ENCODE results near the gene SMARCB1.

Gene SMARCB1

GRCh38 chr22:23841736-23842445 lies 55.1 kb downstream of the SMARCB1 start:
- TF ChIP-seq CTCF (IDR thresholded peaks at IDR 0.05; ENCODE audit: borderline replicate concordance, control extremely low read depth, extremely low read depth, insufficient read depth, missing control alignments), result no peak
- DNase-seq (ENCODE audit: low spot score), result no peak
- in situ Hi-C loops (cut with MboI; ENCODE audit: low sequenced_read_pairs, unreplicated experiment), result loop anchor here (10.0 kb wide), 1 partner anchor 297 kb away; no protein-coding TSS in a partner anchor

DNA sequence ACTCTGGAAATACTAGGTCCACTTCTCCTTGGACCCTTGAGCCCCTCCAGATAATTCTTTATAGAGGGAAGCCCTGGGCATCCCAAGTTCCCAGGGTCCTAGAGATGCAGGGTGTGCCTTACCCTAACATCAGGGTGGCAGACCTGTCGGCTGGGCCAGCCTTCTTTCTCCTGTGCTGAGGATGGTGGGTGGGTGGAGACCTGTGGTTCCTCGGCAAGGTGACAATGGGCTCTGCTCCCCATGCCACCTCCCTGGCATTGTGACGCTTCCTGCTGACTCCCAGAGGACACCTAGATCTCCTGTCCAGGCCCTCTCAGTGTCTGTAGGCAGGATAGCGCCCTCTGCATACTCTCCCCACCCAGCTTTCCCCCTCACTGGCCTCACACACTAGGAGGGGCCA lies 55.8 kb downstream of the SMARCB1 start:
- DNase-seq (ENCODE audit: low spot score), result no peak
- in situ Hi-C loops (cut with MboI; ENCODE audit: low sequenced_read_pairs, unreplicated experiment), result loop anchor here (10.0 kb wide), 1 partner anchor 298 kb away; no protein-coding TSS in a partner anchor
- no peak for TF ChIP-seq CTCF (IDR thresholded peaks at IDR 0.05; ENCODE audit: borderline replicate concordance, control extremely low read depth, extremely low read depth, insufficient read depth, missing control alignments)

DNA sequence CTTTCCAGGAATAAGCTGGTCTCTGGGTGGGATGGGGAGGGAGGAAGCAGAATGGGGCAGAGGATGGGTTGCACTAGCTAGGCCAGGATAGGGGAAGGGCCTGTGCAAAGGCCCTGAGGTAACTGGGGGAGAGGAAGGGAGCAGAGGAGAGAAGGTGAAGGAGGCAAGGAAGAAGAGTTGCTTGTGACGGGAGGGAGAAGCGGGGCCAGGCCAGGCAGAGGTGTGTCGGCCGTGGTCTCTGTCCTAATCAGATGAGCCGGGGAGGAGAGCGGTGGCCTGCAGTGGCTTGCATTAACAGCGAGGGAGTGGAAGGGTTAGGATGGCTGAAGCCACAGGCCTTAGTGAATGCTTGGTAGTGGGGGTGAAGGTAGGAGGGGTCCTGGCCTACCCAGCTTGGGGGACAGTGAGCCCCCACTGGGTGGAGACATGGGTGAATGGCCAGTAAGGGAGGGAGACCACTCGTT lies 58.0 kb downstream of the SMARCB1 start:
- in situ Hi-C loops (cut with MboI; ENCODE audit: low sequenced_read_pairs, unreplicated experiment), result loop anchor here (10.0 kb wide), 1 partner anchor 300 kb away; no protein-coding TSS in a partner anchor
- DNase-seq (ENCODE audit: low spot score), result no peak
- no peak for TF ChIP-seq CTCF (IDR thresholded peaks at IDR 0.05; ENCODE audit: borderline replicate concordance, control extremely low read depth, extremely low read depth, insufficient read depth, missing control alignments)

DNA sequence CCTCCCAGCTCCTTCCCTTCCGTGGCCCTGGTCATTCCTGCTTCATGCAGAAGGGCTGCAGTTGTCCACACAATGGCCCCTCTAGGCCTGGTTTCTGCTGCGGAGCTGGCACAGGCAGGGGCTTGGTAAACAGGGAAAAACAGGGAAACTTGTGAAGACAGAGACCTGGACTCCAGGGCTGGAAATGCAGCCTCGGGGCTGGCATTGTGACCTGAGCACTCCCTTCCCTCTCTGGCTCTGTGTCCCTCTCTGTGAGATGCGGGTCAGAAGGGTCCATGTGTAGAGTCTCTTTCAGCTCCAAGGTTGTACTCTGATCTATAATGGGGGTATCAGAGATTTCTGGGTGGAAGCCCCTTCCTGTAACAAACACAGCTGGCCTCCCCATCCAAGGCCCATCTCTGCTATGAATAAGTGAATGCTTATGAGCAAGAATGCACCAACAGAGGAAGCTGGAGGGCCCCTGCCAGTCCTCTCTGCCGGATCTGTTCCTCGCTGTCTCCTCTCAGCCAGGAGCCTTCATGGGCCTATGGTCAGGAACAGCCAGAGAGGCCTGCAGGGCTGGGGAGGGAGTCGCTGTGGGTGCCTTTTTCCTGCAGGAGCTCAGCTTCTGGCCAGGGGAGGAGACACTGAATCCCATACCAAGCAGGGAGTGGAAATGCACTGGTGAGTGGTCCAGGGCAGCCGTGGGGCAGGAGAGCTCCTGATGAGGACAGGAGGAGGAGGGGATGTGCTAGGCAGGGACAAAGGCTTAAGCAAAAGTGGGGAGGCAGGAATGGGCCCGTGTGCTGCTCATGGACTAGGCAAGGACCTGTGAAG lies 58.7 kb downstream of the SMARCB1 start:
- no peak for TF ChIP-seq CTCF (IDR thresholded peaks at IDR 0.05; ENCODE audit: borderline replicate concordance, control extremely low read depth, extremely low read depth, insufficient read depth, missing control alignments)
- no peak for DNase-seq (ENCODE audit: low spot score)
- in situ Hi-C loops (cut with MboI; ENCODE audit: low sequenced_read_pairs, unreplicated experiment), result loop anchor here (10.0 kb wide), 1 partner anchor 301 kb away; no protein-coding TSS in a partner anchor

DNA sequence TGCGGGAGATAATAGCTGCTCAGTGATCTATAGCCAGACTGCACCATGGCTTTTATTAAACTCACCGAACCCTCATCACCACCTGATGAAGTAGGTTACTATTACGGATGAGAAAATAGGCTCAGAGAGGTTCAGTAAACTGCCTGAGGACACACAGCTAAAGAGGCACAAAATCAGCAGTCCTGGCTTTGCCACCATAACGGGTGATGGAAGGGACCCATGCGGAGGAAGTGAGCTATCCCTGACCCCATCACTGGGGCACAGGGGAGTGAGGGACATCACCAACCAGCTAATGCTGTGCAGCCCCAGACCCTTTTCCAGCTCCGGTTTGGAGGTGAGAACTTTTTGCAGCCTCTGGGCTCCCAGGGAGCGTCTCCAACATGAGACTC lies 59.3 kb downstream of the SMARCB1 start:
- DNase-seq (ENCODE audit: low spot score), result no peak
- no peak for TF ChIP-seq CTCF (IDR thresholded peaks at IDR 0.05; ENCODE audit: borderline replicate concordance, control extremely low read depth, extremely low read depth, insufficient read depth, missing control alignments)
- in situ Hi-C loops (cut with MboI; ENCODE audit: low sequenced_read_pairs, unreplicated experiment), result loop anchor here (10.0 kb wide), 1 partner anchor 301 kb away; no protein-coding TSS in a partner anchor

- in situ Hi-C loops (cut with MboI; ENCODE audit: low sequenced_read_pairs, unreplicated experiment), result loop anchor here (10.0 kb wide), 1 partner anchor 303 kb away; no protein-coding TSS in a partner anchor
- no peak for DNase-seq (ENCODE audit: low spot score)
- TF ChIP-seq CTCF (IDR thresholded peaks at IDR 0.05; ENCODE audit: borderline replicate concordance, control extremely low read depth, extremely low read depth, insufficient read depth, missing control alignments), result no peak
Observed at GRCh38 chr22:23847310-23847920, 60.6 kb downstream of the SMARCB1 start.
